NT2/D1 (cell line): ENCODE results near the gene TMIGD2.

ENCODE experiments used
- SUZ12 ChIP-seq: IDR thresholded peaks from 2 replicates; pipeline ENCODE4 v1.6.1; 2011; ENCODE audit not compliant: insufficient read length, insufficient read depth; ENCODE audit errors: extremely low read depth
- ZNF274 ChIP-seq: IDR thresholded peaks from 2 replicates; pipeline ENCODE4 v1.6.1; 2011; ENCODE audit warnings: mild to moderate bottlenecking, low read depth, low read length

DNA sequence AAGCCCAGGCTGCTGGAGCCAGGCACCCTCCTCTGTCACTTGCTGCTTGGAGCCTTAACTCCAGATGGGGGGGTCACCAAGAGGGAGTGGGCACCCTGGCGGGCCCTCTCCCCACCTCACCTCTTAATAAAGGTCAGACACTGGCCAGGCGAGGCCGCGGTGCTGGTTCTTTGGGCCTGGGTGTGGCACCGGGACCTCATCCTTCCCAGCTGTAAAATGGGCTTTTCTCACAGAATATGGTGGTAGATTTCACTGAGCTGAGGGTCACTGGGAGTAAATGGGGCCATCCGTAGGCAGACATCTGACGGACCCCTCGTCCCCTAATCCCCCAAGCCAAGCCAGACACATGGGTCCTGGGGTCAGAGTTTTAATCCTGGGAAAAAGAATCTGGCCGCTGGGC lies 21.5 kb upstream of the TMIGD2 start:
- TF ChIP-seq SUZ12 (no peak), ZNF274 (no peak)
